H4 (cell line): ENCODE measurements around the gene USP6NL. TPM values are rescaled to one million over a fixed set of nuclear protein-coding genes. Genes with fewer than 3 reads are reported as not detected.
A peak's percentile ranks its signal among the peaks of the same experiment; 100 is the strongest.

Experiments
- DNase-seq: peaks from one replicate; pipeline ENCODE4 v3.0.0-alpha.2; 2015; ENCODE audit warnings: low spot score
- total RNA-seq: library from RNA; depleted of rRNA; stranded (reverse); fragments of >200 nt; shearing (Covaris generic); gene quantifications from 2 replicates; pipeline ENCODE4 v1.2.3, GENCODE V29; 2014; rRNA removed

USP6NL gene
- total RNA-seq, 1 experiment from 2014 or later = 9.6 TPM

GRCh38 chr10:11424456-11425295 is 186.8 kb downstream of the USP6NL start:
- peak; percentile 19 for DNase-seq

- no peak for DNase-seq
These were observed 194.5 kb downstream of the USP6NL start for GRCh38 chr10:11416974-11417373.

- no peak for DNase-seq
These were observed 196.4 kb downstream of the USP6NL start for GRCh38 chr10:11415095-11415494.

GRCh38 chr10:11414314-11415038 is 197.0 kb downstream of the USP6NL start:
- DNase-seq = no peak

GRCh38 chr10:11411926-11412545 is 199.4 kb downstream of the USP6NL start:
- no peak for DNase-seq

- DNase-seq = no peak
These were observed 202.1 kb downstream of the USP6NL start for GRCh38 chr10:11409357-11409756.

- no peak for DNase-seq
These were observed 203.5 kb downstream of the USP6NL start for GRCh38 chr10:11407939-11408338.

- DNase-seq = no peak
These were observed 204.7 kb downstream of the USP6NL start for GRCh38 chr10:11406746-11407145.

GRCh38 chr10:11404901-11405300 is 206.5 kb downstream of the USP6NL start:
- no peak for DNase-seq

Other genes with a start within 250 kb of the USP6NL start
- gene ECHDC3, start 130.7 kb upstream of the USP6NL start, total RNA-seq = 3.6 and 4.4 TPM in 2 replicates
- 1.5 and 1.9 TPM in 2 replicates for gene PROSER2, start 211.7 kb upstream of the USP6NL start, total RNA-seq